K562 (cell line): Measurements from ENCODE around the gene NEURL1. TPM values are rescaled to one million over a fixed set of nuclear protein-coding genes. Genes with fewer than 3 reads are reported as not detected.

Experiments used
- ATAC-seq: fragments of 200-7000 bp; cut with Tn5 transposase; 3 replicates; pipeline ENCODE4 v1.9.1; 2020; ENCODE audit warnings: moderate library complexity
- BruUV-seq: library from RNA; stranded (reverse); fragments of 400-500 nt; replicated peaks from 2 replicates; lab custom pipeline; 2021; lab: Mats Ljungman, UMichigan
- CTCF ChIA-PET: fragments of 300-600 bp; formaldehyde crosslinking; extraction: SDS; loops from one replicate; lab custom pipeline; 2021; ENCODE audit warnings: low intra/inter-chr PET ratio; lab: Yijun Ruan, JAX
- POLR2A ChIA-PET: fragments of 300-600, 350-650 bp; sonication (Branson Sonifier 250); formaldehyde crosslinking; extraction: SDS; loops from one replicate; lab custom pipeline; 2021; ENCODE audit warnings: antibody characterized with exemption, inconsistent platforms; lab: Yijun Ruan, JAX
- DNase-seq, 4 experiments: peaks; one replicate each; pipeline versions ENCODE4 v3.0.0 to v3.0.0-alpha.2; 2011 to 2018; ENCODE audit warnings: low spot score in 3 of 4, mixed read lengths in 3 of 4; ENCODE audit errors: extremely low read depth in 1 of 4
- FAIRE-seq: peaks from 2 replicates; lab custom pipeline; 2011; peaks lifted over from hg19 to GRCh38; lab: Jason Lieb, UNC
- H2AFZ ChIP-seq: 2 replicates; pipeline ENCODE4 v1.6.0; 2011; ENCODE audit warnings: low read depth, low read length, control low read depth, inconsistent platforms
- H3K27ac ChIP-seq: fragments of 200-600 bp; 3 replicates; pipeline ENCODE4 v1.8.0; 2011; ENCODE audit warnings: low read depth, mild to moderate bottlenecking, control low read depth, inconsistent platforms, low read length, moderate library complexity, mixed read lengths; ENCODE audit errors: extremely low read depth
- H3K27me3 ChIP-seq, 2 experiments: fragments of 300-600 bp in 1 of 2; 2 replicates in 1 of 2; 3 replicates in 1 of 2; pipeline versions ENCODE4 v1.6.0 to v1.8.0; 2011; ENCODE audit warnings: inconsistent platforms in 2 of 2, low read length in 2 of 2, mild to moderate bottlenecking in 1 of 2, mixed read lengths in 1 of 2, moderate library complexity in 1 of 2; ENCODE audit not compliant: control insufficient read depth in 2 of 2, insufficient read depth in 2 of 2
- H3K36me3 ChIP-seq: fragments of 300-600 bp; 3 replicates; pipeline ENCODE4 v1.8.0; 2011; ENCODE audit warnings: mild to moderate bottlenecking, low read length, inconsistent platforms; ENCODE audit not compliant: control insufficient read depth, insufficient read depth
- H3K4me1 ChIP-seq, 2 experiments: fragments of 200-600 bp in 1 of 2; replicated peaks in 1 of 2; 2 replicates in 1 of 2; 3 replicates in 1 of 2; pipeline versions ENCODE4 v1.5.1 to v1.8.0; 2011; ENCODE audit warnings: inconsistent platforms in 2 of 2, low read length in 2 of 2, mild to moderate bottlenecking in 1 of 2, mixed read lengths in 1 of 2, moderate library complexity in 1 of 2; ENCODE audit not compliant: control insufficient read depth in 2 of 2, insufficient read depth in 2 of 2
- H3K4me2 ChIP-seq: 2 replicates; pipeline ENCODE4 v1.6.1; 2011; ENCODE audit warnings: low read length, control low read depth, inconsistent platforms, mixed read lengths; ENCODE audit not compliant: insufficient read depth
- H3K4me3 ChIP-seq: fragments of 200-600 bp; sonication (generic), shearing (Covaris generic); 2 replicates; pipeline ENCODE4 v1.5.1; 2016; ENCODE audit warnings: control low read depth, inconsistent platforms
- H3K79me2 ChIP-seq: fragments of 200-600 bp; 3 replicates; pipeline ENCODE4 v1.8.0; 2011; ENCODE audit warnings: low read length, inconsistent platforms; ENCODE audit not compliant: control insufficient read depth, insufficient read depth
- H3K9ac ChIP-seq, 2 experiments: 2 replicates each; pipeline versions ENCODE4 v1.6.0 to v1.6.1; 2011; ENCODE audit warnings: low read depth in 2 of 2, low read length in 2 of 2, control low read depth in 1 of 2, inconsistent platforms in 1 of 2, mild to moderate bottlenecking in 1 of 2, mixed read lengths in 1 of 2; ENCODE audit not compliant: insufficient read depth in 1 of 2
- H3K9me1 ChIP-seq: one replicate; pipeline ENCODE4 v1.6.0; 2011; ENCODE audit warnings: inconsistent platforms, mild to moderate bottlenecking, low read length, moderate library complexity; ENCODE audit not compliant: control insufficient read depth, insufficient read depth
- H3K9me3 ChIP-seq: replicated peaks from 2 replicates; pipeline ENCODE4 v1.5.1; 2011; ENCODE audit warnings: low read depth, low read length, inconsistent platforms; ENCODE audit not compliant: control insufficient read depth, insufficient read depth
- H4K20me1 ChIP-seq: replicated peaks from 2 replicates; pipeline ENCODE4 v1.6.1; 2011; ENCODE audit warnings: low read length, inconsistent platforms, mixed read lengths; ENCODE audit not compliant: control insufficient read depth, insufficient read depth
- BRCA1 ChIP-seq, 2 experiments: fragments of 450-650 bp in 1 of 2; sonication (generic) in 1 of 2; formaldehyde crosslinking in 1 of 2; IDR thresholded peaks; 2 replicates each; pipeline versions ENCODE4 v1.5.0 to v1.6.1; 2017 to 2020; ENCODE audit warnings: mild to moderate bottlenecking in 1 of 2, missing genetic modification reagents in 1 of 2
- ETV5 ChIP-seq: sonication (generic); formaldehyde crosslinking; IDR thresholded peaks from 2 replicates; pipeline ENCODE4 v1.4.0; 2020; ENCODE audit warnings: low read depth, mild to moderate bottlenecking, missing genetic modification reagents
- HMG20A ChIP-seq: fragments of 450-650 bp; formaldehyde crosslinking; conservative IDR thresholded peaks from 2 replicates; pipeline ENCODE4 v1.4.0; 2020; ENCODE audit warnings: mild to moderate bottlenecking, mixed read lengths
- PYGO2 ChIP-seq: fragments of 450-650 bp; IDR thresholded peaks from 2 replicates; pipeline ENCODE4 v1.6.1; 2016; ENCODE audit warnings: mild to moderate bottlenecking, missing genetic modification characterization, moderate library complexity, missing compliant biosample characterization
- TGIF2 ChIP-seq: sonication (generic); formaldehyde crosslinking; IDR thresholded peaks from 2 replicates; pipeline ENCODE4 v1.8.1; 2022; ENCODE audit warnings: mild to moderate bottlenecking, missing genetic modification reagents, moderate library complexity
- ZNF217 ChIP-seq: sonication (generic); formaldehyde crosslinking; IDR thresholded peaks from 2 replicates; pipeline ENCODE4 v1.8.0; 2022; ENCODE audit warnings: mild to moderate bottlenecking, missing genetic modification reagents
- ZNF24 ChIP-seq: fragments of 450-650 bp; IDR thresholded peaks from 2 replicates; pipeline ENCODE4 v1.6.1; 2016
- ZNF3 ChIP-seq: fragments of 250-450 bp; sonication (Bioruptor Pico); IDR thresholded peaks from 2 replicates; pipeline ENCODE4 v1.5.0; 2021; ENCODE audit warnings: mild to moderate bottlenecking, moderate library complexity
- ZNF445 ChIP-seq: fragments of 250-450 bp; sonication (Bioruptor Pico); IDR thresholded peaks from 2 replicates; pipeline ENCODE4 v1.4.0; 2020; ENCODE audit warnings: low read depth, mild to moderate bottlenecking, moderate library complexity
- WGBS: fragments of 100-300 bp; shearing (Covaris generic); methylation state at CpG from one replicate; pipeline ENCODE4 v1.1.6; 2016; ENCODE audit warnings: low coverage, mixed read lengths; ENCODE audit not compliant: insufficient coverage; ENCODE audit errors: missing lambda C conversion rate; 5-methylcytosine and 5-hydroxymethylcytosine counted together
- in situ Hi-C: fragments of 300-500 bp; cut with MboI; formaldehyde crosslinking; loops from 4 replicates; pipeline ENCODE4 v1.15.0; 2018; ENCODE audit warnings: inconsistent platforms, mixed read lengths
- intact Hi-C: fragments of 100-400 bp; cut with micrococcal nuclease; formaldehyde crosslinking; loops from 2 replicates; pipeline ENCODE4 v1.14.2; 2022
- polyA plus RNA-seq, 8 experiments: library from polyadenylated mRNA; depleted of rRNA in 4 of 8; stranded (reverse) in 5 of 8; unstranded in 3 of 8; fragments of >200 nt; fragmentation: Nextera tagmentation in 2 of 8; fragmentation: Illumina TruSeq in 1 of 8; extraction: Ambion mirVana in 2 of 8; extraction: Trizol in 1 of 8; gene quantifications; 2 replicates each; pipeline versions ENCODE4 v1.2.1 to v1.2.3, GENCODE V29; 2011 to 2014; ENCODE audit warnings: inconsistent platforms in 1 of 8, missing spikeins in 1 of 8
- total RNA-seq, 7 experiments: library from RNA; depleted of rRNA in 6 of 7; stranded (reverse); fragments of >200 nt in 6 of 7; fragmentation: Illumina TruSeq in 2 of 7; extraction: Trizol in 2 of 7; gene quantifications; 2 replicates each; pipeline versions ENCODE4 v1.2.1 to v1.2.3, GENCODE V29; 2011 to 2021; ENCODE audit warnings: low replicate concordance in 1 of 7

The NEURL1 gene
- total and polyA plus RNA-seq, 9 of the 15 experiments (the other 6 are each of a cell fraction or from before 2014, with no cell fraction given) = 0.01 to 0.45 (median 0.16) TPM; not detected in 5

DNA sequence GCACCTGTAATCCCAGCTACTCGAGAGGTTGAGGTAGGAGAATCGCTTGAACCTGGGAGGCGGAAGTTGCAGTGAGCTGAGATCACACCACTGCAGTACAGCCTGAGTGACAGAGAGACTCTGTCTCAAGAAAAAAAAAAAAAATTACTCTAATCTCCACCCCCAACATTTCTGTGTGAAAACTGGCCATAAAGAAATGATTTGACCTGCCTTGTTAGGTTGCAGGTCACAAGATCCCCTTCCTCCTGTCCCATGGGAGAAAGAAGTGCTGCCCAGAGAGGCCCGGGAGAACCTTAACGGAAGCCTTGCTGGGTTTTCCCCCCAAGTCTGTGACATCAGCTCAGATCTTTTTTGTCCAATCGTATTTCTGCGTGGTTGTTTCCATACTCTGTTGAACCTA, 26.1 kb upstream of the NEURL1 start:
- H3K27ac ChIP-seq = no peak overlapping the region
- no peaks in the 10 kb centered on the region for H3K36me3 ChIP-seq
- H3K4me1 ChIP-seq = peaks cover 0 to 10% of the 10 kb centered on the region in 2 experiments; a peak in 2 of 5 replicates
- DNase-seq = no peak
- no peak overlapping the region for H2AFZ ChIP-seq
- no TSS peak for BruUV-seq
- no peak for FAIRE-seq
- no peak overlapping the region for H3K9ac ChIP-seq
- 29% methylated on average over 4 of the region's 7 CpGs for WGBS
- ATAC-seq = no peak
- H3K79me2 ChIP-seq = no peaks in the 10 kb centered on the region
- no peaks in the 10 kb centered on the region for H3K9me3 ChIP-seq
- intact Hi-C loops = no loop called here
- no peak for TF ChIP-seq PYGO2
- TF ChIP-seq ZNF24 = no peak
- no peak for TF ChIP-seq ETV5
- TF ChIP-seq HMG20A (CRISPR knock-in tag) = no peak
- no peak for TF ChIP-seq BRCA1 (IDR thresholded peaks at IDR 0.05)
- no peak for TF ChIP-seq BRCA1 (CRISPR knock-in tag; IDR thresholded peaks at IDR 0.05)
- TF ChIP-seq, all 486 proteins: peak for 0
- CTCF ChIA-PET = no interaction called here
- H3K4me2 ChIP-seq = no peak overlapping the region
- peaks cover 0 to 16% of the 10 kb centered on the region in 2 experiments; a peak in 3 of 5 replicates for H3K27me3 ChIP-seq
- no peaks in the 10 kb centered on the region for H3K9me1 ChIP-seq
- no peaks in the 10 kb centered on the region; the same call in 1 of the 2 replicates for H4K20me1 ChIP-seq
- in situ Hi-C loops = no loop called here
- H3K4me3 ChIP-seq = no peak overlapping the region
- POLR2A ChIA-PET = interaction anchor here (0.7 kb wide), 1 partner anchor 218 kb away, joined by 3 read pairs; no protein-coding TSS in a partner anchor

- DNase-seq = no peak
- no peaks in the 10 kb centered on the region for H3K9me3 ChIP-seq
- in situ Hi-C loops (no loop called here), intact Hi-C loops (no loop called here)
- BruUV-seq = no TSS peak
- H3K4me1 ChIP-seq = peaks cover 7 to 10% of the 10 kb centered on the region in 2 experiments; a peak in 3 of 5 replicates
- H3K4me2 ChIP-seq = no peak overlapping the region
- no peak overlapping the region for H3K4me3 ChIP-seq
- no peaks in the 10 kb centered on the region for H3K36me3 ChIP-seq
- no peak overlapping the region for H3K27ac ChIP-seq
- no peak for ATAC-seq
- H3K9ac ChIP-seq = no peak overlapping the region
- TF ChIP-seq ZNF445 (CRISPR knock-in tag) (no peak), TGIF2 (CRISPR knock-in tag) (no peak), ZNF3 (CRISPR knock-in tag) (no peak), ZNF217 (no peak)
- H4K20me1 ChIP-seq = no peaks in the 10 kb centered on the region; the same call in 1 of the 2 replicates
- H2AFZ ChIP-seq = no peak overlapping the region
- POLR2A ChIA-PET = interaction anchor here (0.6 kb wide), 1 partner anchor 86 kb away, joined by 4 read pairs; no protein-coding TSS in a partner anchor
- no peaks in the 10 kb centered on the region for H3K79me2 ChIP-seq
- FAIRE-seq = no peak
- 0% methylated on average over 1 of the region's 5 CpGs for WGBS
- H3K27me3 ChIP-seq = peaks cover 0 to 14% of the 10 kb centered on the region in 2 experiments; a peak in 2 of 5 replicates
- CTCF ChIA-PET = no interaction called here
- H3K9me1 ChIP-seq = no peaks in the 10 kb centered on the region
These were observed 24.3 kb upstream of the NEURL1 start for GRCh38 chr10:103469201-103469600.
